OCI-LY7 (cell line): ENCODE results near the gene PARP16. TPM values are rescaled to one million over a fixed set of nuclear protein-coding genes. Genes with fewer than 3 reads are reported as not detected.

Source experiments
- BruUV-seq: library from RNA; stranded (reverse); fragments of 400-500 nt; replicated peaks from 2 replicates; lab custom pipeline; 2021; lab: Mats Ljungman, UMichigan
- CTCF ChIA-PET: fragments of 300-600 bp; sonication (Branson Sonifier 250); formaldehyde crosslinking; loops from one replicate; lab custom pipeline; 2022; ENCODE audit warnings: antibody characterized with exemption; ENCODE audit not compliant: unreplicated experiment; lab: Charles Lee
- POLR2A ChIA-PET: fragments of 300-600 bp; sonication (Branson Sonifier 250); formaldehyde crosslinking; loops from one replicate; lab custom pipeline; 2022; ENCODE audit warnings: antibody characterized with exemption; lab: Charles Lee
- DNase-seq: peaks from one replicate; pipeline ENCODE4 v3.0.0-alpha.2; 2015; ENCODE audit warnings: low spot score
- H2AFZ ChIP-seq: fragments of 200-600 bp; sonication (generic), shearing (Covaris generic); 2 replicates; pipeline ENCODE4 v1.6.1; 2014; ENCODE audit warnings: mild to moderate bottlenecking, antibody characterized with exemption, low read length, moderate library complexity
- H3K27ac ChIP-seq: fragments of 200-600 bp; sonication (generic); 2 replicates; pipeline ENCODE4 v1.5.1; 2014; ENCODE audit warnings: mixed run types, low read depth, mild to moderate bottlenecking, moderate library complexity, low read length, inconsistent platforms; ENCODE audit not compliant: poor library complexity, severe bottlenecking
- H3K36me3 ChIP-seq: fragments of 200-600 bp; sonication (generic); 2 replicates; pipeline ENCODE4 v1.6.1; 2014; ENCODE audit warnings: mild to moderate bottlenecking, antibody characterized with exemption, low read length, moderate library complexity, mixed read lengths; ENCODE audit not compliant: insufficient read depth
- H3K4me1 ChIP-seq: fragments of 200-600 bp; sonication (generic); 2 replicates; pipeline ENCODE4 v1.5.1; 2014; ENCODE audit warnings: mild to moderate bottlenecking, low read length; ENCODE audit not compliant: insufficient read depth, poor library complexity, severe bottlenecking
- H3K4me2 ChIP-seq: fragments of 200-600 bp; sonication (generic); 2 replicates; pipeline ENCODE4 v1.6.1; 2014; ENCODE audit warnings: mild to moderate bottlenecking, low read length
- H3K4me3 ChIP-seq: fragments of 200-600 bp; sonication (generic); 2 replicates; pipeline ENCODE4 v1.5.1; 2014; ENCODE audit warnings: mild to moderate bottlenecking, low read depth, low read length; ENCODE audit not compliant: poor library complexity, severe bottlenecking
- H3K79me2 ChIP-seq: fragments of 200-600 bp; sonication (generic); 2 replicates; pipeline ENCODE4 v1.6.1; 2016; ENCODE audit warnings: low read depth, mild to moderate bottlenecking, low read length, moderate library complexity, mixed read lengths; ENCODE audit not compliant: insufficient read depth
- H3K9me2 ChIP-seq: fragments of 200-600 bp; sonication (generic); 2 replicates; pipeline ENCODE4 v1.6.1; 2016; ENCODE audit warnings: mild to moderate bottlenecking, low read length, mixed read lengths; ENCODE audit not compliant: insufficient read depth
- H3K9me3 ChIP-seq: fragments of 200-600 bp; sonication (generic); 2 replicates; pipeline ENCODE4 v1.6.1; 2014; ENCODE audit warnings: mild to moderate bottlenecking, mixed run types, low read length, mixed read lengths
- H4K20me1 ChIP-seq: fragments of 200-600 bp; sonication (generic); 2 replicates; pipeline ENCODE4 v1.6.1; 2014; ENCODE audit warnings: mild to moderate bottlenecking, antibody characterized with exemption, low read length, moderate library complexity, mixed read lengths; ENCODE audit not compliant: insufficient read depth
- EZH2phosphoT487 ChIP-seq: fragments of 200-600 bp; sonication (generic); IDR thresholded peaks from 2 replicates; pipeline ENCODE4 v1.6.1; 2018; ENCODE audit warnings: low read depth, borderline replicate concordance, mild to moderate bottlenecking, mixed run types, antibody characterized with exemption, low read length, moderate library complexity, mixed read lengths
- intact Hi-C: fragments of 100-400 bp; cut with micrococcal nuclease; formaldehyde crosslinking; loops from one replicate; pipeline ENCODE4 v1.10.0; 2022; ENCODE audit not compliant: unreplicated experiment
- total RNA-seq, 2 experiments: library from RNA; depleted of rRNA in 1 of 2; stranded (reverse); fragments of >200 nt in 1 of 2; shearing (Covaris generic) in 1 of 2; gene quantifications; 2 replicates each; pipeline ENCODE4 v1.2.3, GENCODE V29; 2014 to 2022
- TF ChIP-seq, protein P1 (sequence below): fragments of 200-600 bp; sonication (generic); conservative IDR thresholded peaks from 2 replicates; pipeline ENCODE4 v1.5.1; 2014; ENCODE audit warnings: mild to moderate bottlenecking, antibody characterized with exemption, low read length, moderate library complexity, mixed read lengths

The PARP16 gene
- total RNA-seq, 2 experiments from 2014 or later = 21.2 to 24.9 TPM

DNA sequence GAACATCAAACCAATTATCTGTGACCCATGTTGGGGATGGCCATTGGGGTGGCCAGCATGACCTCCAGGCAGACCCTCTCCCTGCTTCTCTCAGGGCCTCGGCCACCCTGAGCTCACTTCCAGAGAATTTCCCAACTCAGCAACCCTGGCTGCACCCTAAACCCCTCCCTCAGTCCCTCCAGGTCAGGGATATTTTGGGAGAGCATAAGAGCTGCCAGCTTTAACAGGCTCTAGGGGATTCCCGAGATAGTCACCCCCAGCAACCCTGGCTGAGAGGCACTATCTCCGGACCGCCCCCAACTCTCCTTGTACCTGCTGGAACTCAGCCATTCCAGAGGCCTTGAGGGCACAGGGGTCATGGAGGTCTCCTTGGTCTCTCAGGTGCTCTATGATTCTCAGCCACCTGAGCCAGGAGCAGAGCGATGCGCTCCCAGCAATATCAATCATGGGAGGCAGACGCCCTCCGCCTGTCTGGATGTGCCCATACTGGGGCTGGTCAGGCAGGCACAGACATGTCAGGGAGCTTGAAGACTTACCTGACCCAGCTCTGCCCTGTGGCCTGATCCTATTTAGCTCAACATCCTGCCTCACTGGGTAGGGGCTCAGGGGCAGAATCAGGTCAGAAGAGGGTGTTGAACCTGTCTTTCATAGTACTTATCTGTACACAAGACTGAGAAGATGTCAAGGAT, 40.5 kb downstream of the PARP16 start:
- Histone ChIP-seq H3K4me2 (no peak overlapping the region), H3K27ac (no peak overlapping the region), H3K9me2 (no peaks in the 10 kb centered on the region), H3K36me3 (no peaks in the 10 kb centered on the region), H3K79me2 (no peaks in the 10 kb centered on the region), H4K20me1 (no peaks in the 10 kb centered on the region), H3K4me1 (no peaks in the 10 kb centered on the region), H2AFZ (no peak overlapping the region), H3K4me3 (no peak overlapping the region), H3K9me3 (no peaks in the 10 kb centered on the region)
- POLR2A ChIA-PET = interaction anchor here (0.9 kb wide), 1 partner anchor 270 kb away, joined by 3 read pairs; no protein-coding TSS in a partner anchor
- CTCF ChIA-PET = no interaction called here
- intact Hi-C loops = no loop called here
- no TSS peak for BruUV-seq
- no peak for TF ChIP-seq EZH2phosphoT487
- TF ChIP-seq, protein P1, sequence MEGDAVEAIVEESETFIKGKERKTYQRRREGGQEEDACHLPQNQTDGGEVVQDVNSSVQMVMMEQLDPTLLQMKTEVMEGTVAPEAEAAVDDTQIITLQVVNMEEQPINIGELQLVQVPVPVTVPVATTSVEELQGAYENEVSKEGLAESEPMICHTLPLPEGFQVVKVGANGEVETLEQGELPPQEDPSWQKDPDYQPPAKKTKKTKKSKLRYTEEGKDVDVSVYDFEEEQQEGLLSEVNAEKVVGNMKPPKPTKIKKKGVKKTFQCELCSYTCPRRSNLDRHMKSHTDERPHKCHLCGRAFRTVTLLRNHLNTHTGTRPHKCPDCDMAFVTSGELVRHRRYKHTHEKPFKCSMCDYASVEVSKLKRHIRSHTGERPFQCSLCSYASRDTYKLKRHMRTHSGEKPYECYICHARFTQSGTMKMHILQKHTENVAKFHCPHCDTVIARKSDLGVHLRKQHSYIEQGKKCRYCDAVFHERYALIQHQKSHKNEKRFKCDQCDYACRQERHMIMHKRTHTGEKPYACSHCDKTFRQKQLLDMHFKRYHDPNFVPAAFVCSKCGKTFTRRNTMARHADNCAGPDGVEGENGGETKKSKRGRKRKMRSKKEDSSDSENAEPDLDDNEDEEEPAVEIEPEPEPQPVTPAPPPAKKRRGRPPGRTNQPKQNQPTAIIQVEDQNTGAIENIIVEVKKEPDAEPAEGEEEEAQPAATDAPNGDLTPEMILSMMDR = no peak
- no peak for DNase-seq

DNA sequence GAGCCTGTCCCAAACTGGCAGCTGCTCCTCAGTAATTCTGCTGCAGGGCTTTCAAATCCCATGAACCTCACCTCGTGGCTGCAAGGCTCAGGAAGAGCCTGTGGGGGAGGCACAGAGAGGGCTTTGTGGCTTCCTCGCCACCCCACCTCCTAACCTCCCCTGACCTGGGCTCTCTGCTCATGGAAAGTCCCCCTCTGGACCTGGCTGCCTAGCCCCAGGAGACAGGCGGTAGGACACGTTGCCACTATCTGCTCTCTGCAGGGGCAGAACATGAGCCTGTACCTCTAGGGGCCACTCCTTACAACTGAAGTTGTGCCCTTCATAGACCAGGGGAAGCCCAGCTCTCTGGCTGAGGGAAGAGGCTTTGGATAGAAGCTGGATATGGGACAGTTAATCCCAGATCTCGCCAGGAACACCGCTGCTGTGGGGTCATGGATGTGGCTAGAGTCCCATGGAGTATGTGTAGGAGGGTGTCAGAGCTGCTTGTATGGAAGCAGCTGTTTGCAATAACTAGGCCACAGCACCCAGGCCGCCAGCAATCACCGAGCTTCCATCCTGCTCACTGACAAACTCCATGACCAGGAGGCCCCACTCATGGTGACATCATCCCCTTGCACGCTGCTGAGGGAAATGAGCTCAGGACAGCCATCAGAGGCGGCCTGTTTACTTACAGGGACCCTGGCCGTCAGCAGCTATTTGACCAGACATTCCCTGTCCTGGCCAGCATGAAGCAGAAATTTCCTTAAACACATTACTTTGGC, 41.4 kb downstream of the PARP16 start:
- Histone ChIP-seq H3K4me2 (no peak overlapping the region), H3K9me2 (no peaks in the 10 kb centered on the region), H3K79me2 (no peaks in the 10 kb centered on the region), H3K9me3 (no peaks in the 10 kb centered on the region), H3K4me3 (no peak overlapping the region), H3K36me3 (no peaks in the 10 kb centered on the region), H2AFZ (no peak overlapping the region), H3K27ac (no peak overlapping the region), H3K4me1 (no peaks in the 10 kb centered on the region), H4K20me1 (no peaks in the 10 kb centered on the region)
- no TSS peak for BruUV-seq
- intact Hi-C loops = no loop called here
- TF ChIP-seq, protein P1 = no peak
- TF ChIP-seq EZH2phosphoT487 = no peak
- ChIA-PET POLR2A (interaction anchor here (0.9 kb wide), 1 partner anchor 269 kb away, joined by 3 read pairs; no protein-coding TSS in a partner anchor), CTCF (no interaction called here)
- no peak for DNase-seq
